HG03175 (cell line): ENCODE measurements around the gene FBXO28.
"Not testable (repeated sequence)": the region's sequence is repeated elsewhere in the genome, so short reads cannot be mapped to it uniquely, and the experiment has no call there.

Experiments
- ATAC-seq: cut with Tn5 transposase; IDR thresholded peaks from one replicate; pipeline ENCODE4 v1.9.1; 2021; ENCODE audit warnings: mild to moderate bottlenecking, moderate library complexity; ENCODE audit not compliant: unreplicated experiment

The FBXO28 gene

GRCh38 chr1:224113918-224114786 is at the start of gene FBXO28:
TSS of gene FBXO28 (plus strand) at chr1:224114111. CDS start at chr1:224114130, 19 bp downstream.
- peak; percentile 99 for ATAC-seq

GRCh38 chr1:224064150-224064549 is 49.8 kb upstream of the FBXO28 start:
- ATAC-seq: no peak

GRCh38 chr1:224065455-224065854 is 48.5 kb upstream of the FBXO28 start:
- no peak for ATAC-seq

- no peak for ATAC-seq
Measured at GRCh38 chr1:224067207-224067606, 46.7 kb upstream of the FBXO28 start.

GRCh38 chr1:224067621-224068457 is 46.1 kb upstream of the FBXO28 start:
- ATAC-seq: no peak

GRCh38 chr1:224068458-224069072 is 45.3 kb upstream of the FBXO28 start:
- ATAC-seq: no peak

- no peak for ATAC-seq
Measured at GRCh38 chr1:224069138-224069537, 44.8 kb upstream of the FBXO28 start.

GRCh38 chr1:224070521-224070920 is 43.4 kb upstream of the FBXO28 start:
- ATAC-seq: no peak

- no peak for ATAC-seq
Measured at GRCh38 chr1:224076407-224076806, 37.5 kb upstream of the FBXO28 start.

GRCh38 chr1:224079644-224080043 is 34.3 kb upstream of the FBXO28 start:
- ATAC-seq: not testable (repeated sequence)

GRCh38 chr1:224080115-224080774 is 33.7 kb upstream of the FBXO28 start:
- no peak for ATAC-seq

GRCh38 chr1:224081604-224082003 is 32.3 kb upstream of the FBXO28 start:
- ATAC-seq: no peak

GRCh38 chr1:224082146-224082545 is 31.8 kb upstream of the FBXO28 start:
- ATAC-seq: no peak

- no peak for ATAC-seq
Measured at GRCh38 chr1:224084867-224085266, 29.0 kb upstream of the FBXO28 start.

GRCh38 chr1:224085421-224086108 is 28.3 kb upstream of the FBXO28 start:
- ATAC-seq: no peak

- ATAC-seq: no peak
Measured at GRCh38 chr1:224087286-224087794, 26.6 kb upstream of the FBXO28 start.

GRCh38 chr1:224089583-224089982 is 24.3 kb upstream of the FBXO28 start:
- ATAC-seq: no peak

- ATAC-seq: no peak
Measured at GRCh38 chr1:224090116-224090515, 23.8 kb upstream of the FBXO28 start.

- ATAC-seq: no peak
Measured at GRCh38 chr1:224092111-224092510, 21.8 kb upstream of the FBXO28 start.

GRCh38 chr1:224092601-224093000 is 21.3 kb upstream of the FBXO28 start:
- ATAC-seq: no peak
